DMS53 treated with DMSO at 0.1 percent for 48 hours (cell line): ENCODE results near the gene SLC6A2.
A peak's percentile ranks its signal among the peaks of the same experiment; 100 is the strongest.

Experiments
- DNase-seq: peaks from one replicate; lab custom pipeline; 2025; ENCODE audit not compliant: unreplicated experiment; lab: John Stamatoyannopoulos, UW

SLC6A2 gene

GRCh38 chr16:55671206-55671973 lies 15.6 kb downstream of the SLC6A2 start:
- DNase-seq, result no peak

- DNase-seq, result no peak
Observed at GRCh38 chr16:55671974-55672280, 16.1 kb downstream of the SLC6A2 start.

GRCh38 chr16:55672471-55672870 lies 16.7 kb downstream of the SLC6A2 start:
- DNase-seq, result no peak

GRCh38 chr16:55678161-55678821 lies 22.5 kb downstream of the SLC6A2 start:
- DNase-seq, result no peak

DNA sequence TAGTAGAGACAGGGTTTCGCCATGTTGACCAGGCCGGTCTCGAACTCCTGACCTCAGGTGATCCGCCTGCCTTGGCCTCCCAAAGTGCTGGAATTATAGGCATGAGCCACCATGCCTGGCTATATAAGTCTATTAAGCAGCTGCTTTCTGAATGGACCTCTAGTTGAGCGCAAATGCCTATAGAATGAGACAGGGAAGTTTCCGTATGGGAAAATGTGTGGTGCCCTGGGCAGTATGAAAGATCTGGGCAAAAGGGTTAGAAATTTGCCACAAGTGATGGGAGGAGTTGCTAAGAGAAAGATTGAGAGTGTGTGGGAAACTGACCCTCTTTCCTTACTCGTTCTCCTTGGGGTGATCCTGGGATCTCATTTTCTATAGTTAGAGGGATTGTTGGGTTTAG lies 26.3 kb downstream of the SLC6A2 start:
- DNase-seq, result no peak

DNA sequence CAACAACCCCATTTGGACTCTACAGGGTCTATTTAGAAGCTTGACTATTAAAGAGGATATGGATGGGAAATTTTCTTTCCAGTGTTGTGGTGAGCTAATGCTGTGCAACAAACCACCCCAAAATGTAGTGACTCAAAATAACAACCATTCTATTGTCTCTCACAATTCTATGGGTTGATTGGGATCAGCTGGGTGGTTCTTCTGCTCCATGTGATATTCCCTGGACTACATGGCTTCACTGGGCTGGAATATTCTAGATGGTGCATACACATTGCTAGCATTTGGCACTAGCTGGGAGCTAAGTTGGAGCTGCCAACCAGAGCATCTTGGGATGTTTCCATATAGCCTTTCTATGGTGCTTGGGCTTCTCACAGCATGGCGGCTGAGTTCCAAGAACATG lies 30.2 kb downstream of the SLC6A2 start:
- DNase-seq, result no peak

GRCh38 chr16:55686671-55687070 lies 30.9 kb downstream of the SLC6A2 start:
- no peak for DNase-seq

DNA sequence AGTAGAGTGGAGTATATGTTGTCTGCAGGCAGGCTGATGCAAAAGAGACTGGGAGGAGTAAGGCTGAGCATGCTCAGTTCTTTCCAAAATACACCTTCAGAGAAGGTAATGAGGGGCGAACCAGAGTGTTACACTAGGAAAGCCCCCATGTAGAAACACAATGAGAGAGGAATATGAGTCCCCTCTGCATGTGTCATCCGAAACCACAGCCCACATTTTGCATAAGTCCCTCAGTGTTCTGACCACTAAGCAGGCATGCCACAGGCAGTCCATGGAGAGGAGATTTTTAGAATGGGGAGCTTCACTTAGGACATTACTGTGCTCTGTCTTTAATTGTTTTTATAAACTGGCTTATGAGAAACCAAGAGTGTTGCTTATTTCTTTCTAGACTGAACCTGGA lies 32.0 kb downstream of the SLC6A2 start:
- no peak for DNase-seq

DNA sequence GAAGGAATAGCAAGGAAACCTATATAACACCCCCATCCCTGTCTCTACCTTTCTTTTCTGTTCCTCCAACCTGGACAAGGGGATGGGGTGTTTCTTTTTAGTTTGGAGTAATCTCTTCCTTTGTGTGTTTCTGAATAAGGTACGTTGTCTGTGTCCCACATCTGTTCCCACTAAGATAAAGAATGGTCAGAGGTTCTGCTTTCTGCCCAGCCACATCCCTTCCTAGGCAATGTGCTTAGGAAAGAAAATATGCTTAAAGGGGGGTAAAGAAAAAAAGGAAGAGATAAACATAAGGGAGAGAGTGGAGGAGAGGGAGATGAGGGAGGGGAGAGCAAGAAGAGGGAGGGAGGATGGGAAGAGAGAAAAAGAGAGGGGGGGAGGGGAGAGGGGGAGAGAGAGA lies 35.1 kb downstream of the SLC6A2 start:
- DNase-seq, result no peak

DNA sequence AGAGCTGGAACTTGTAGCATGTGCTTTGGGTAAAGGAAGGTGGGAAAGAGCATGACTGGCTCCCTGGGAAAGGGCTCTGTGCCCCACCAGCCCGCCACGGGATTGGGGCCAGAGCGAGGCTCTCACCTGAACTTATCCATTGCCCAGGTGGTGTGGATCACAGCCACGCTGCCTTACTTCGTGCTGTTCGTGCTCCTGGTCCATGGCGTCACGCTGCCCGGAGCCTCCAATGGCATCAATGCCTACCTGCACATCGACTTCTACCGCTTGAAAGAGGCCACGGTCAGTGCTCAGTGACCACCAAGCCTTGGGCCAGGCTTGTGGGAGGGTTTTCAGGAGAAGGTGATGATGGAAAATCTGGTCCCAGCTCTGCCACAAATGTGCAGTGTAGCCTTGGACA lies 36.0 kb downstream of the SLC6A2 start:
- DNase-seq, result no peak

- no peak for DNase-seq
Observed at GRCh38 chr16:55695595-55695994, 39.8 kb downstream of the SLC6A2 start.

- no peak for DNase-seq
Observed at GRCh38 chr16:55697867-55698266, 42.1 kb downstream of the SLC6A2 start.

- no peak for DNase-seq
Observed at GRCh38 chr16:55698331-55698730, 42.5 kb downstream of the SLC6A2 start.

DNA sequence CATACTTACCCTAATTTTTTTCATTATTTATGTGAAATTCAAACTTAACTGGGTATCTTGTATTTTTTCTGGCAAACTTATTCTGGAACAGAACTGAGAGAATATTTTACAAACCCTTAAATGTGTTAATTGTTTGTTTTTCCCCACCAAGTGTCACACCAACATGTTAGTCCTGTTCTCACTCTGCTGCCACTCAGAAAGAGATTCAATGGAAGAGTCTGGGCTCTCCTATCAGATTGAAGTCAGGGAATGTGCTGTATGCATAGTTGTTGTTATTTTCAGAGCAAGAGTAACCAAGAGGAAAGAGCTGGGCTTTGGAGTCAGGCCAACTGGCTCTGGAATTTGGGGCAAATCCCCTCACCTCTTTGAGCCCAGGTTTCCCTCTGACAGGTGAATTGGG lies 43.2 kb downstream of the SLC6A2 start:
- no peak for DNase-seq

GRCh38 chr16:55699616-55700015 lies 43.8 kb downstream of the SLC6A2 start:
- no peak for DNase-seq

DNA sequence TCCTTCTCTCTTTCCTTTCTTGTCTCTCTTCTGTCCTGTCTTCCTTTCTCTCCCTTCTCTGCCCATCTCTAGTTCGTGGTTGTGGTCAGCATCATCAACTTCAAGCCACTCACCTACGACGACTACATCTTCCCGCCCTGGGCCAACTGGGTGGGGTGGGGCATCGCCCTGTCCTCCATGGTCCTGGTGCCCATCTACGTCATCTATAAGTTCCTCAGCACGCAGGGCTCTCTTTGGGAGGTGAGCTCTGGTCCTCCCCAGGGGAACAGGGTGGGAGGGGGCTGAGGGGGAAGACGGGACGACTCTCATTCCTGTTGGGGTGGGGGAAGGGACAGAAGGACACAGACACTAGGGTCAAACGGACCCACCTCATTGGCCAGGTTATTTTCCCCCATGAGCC lies 44.3 kb downstream of the SLC6A2 start:
- no peak for DNase-seq

DNA sequence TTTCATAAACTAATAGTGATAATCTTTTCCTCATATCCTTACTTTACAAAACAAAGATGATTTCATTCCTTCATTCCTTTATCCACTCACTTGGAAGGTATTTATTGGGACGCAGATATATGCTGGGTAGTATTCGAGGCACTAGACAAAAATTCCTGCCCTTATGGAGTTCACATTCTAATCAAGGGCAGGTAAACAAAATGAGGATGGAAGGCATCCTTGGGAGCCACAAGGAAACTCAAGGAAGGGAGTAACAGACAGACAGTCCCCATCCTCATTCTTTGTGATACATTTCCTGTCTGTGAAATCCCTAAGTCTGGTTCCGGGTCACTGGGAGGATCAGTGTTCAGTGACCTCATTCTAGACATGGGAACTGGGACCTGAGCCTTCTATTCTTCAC lies 45.2 kb downstream of the SLC6A2 start:
- DNase-seq, result no peak

DNA sequence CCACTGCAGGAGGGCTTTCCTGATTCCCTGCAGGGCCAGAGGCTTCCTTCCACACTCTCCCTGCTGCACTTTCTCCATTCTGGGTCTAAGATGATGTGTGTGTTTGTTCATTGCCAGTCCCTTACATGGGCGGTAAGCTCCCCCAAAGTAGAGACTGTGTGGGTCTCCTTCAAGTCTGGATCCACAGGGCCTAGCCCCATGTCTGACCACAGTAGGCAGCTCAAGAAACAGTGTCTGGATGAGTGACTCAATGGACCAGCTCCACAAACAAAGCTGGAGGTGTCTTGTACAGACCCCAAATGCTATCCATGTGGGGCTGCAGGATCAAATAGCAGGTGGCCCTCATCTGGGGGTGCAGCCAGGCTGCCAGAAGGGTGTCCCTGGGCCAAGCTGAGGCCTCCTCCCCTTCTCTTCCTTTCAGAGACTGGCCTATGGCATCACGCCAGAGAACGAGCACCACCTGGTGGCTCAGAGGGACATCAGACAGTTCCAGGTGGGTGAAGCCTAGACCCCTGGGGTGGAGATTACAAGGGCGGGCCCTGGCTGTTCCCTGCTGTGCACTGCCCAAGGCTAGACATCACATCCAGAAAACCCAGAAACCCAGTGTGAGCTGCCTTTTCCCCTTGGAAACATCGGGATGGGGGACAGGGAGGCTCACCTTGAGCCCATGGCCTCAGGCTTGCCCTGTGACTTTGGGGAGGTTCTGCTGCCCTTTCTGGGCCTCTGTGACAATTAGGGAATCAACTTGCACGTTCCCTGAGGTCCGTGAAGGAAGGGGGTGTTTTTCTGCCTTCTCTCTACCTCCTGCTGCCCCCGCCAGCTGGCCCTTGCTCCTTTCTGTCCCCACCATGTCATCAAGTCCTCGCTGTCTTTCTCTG lies 45.9 kb downstream of the SLC6A2 start:
- no peak for DNase-seq

GRCh38 chr16:55703003-55704001 lies 47.5 kb downstream of the SLC6A2 start:
- peak; percentile 4 for DNase-seq

DNA sequence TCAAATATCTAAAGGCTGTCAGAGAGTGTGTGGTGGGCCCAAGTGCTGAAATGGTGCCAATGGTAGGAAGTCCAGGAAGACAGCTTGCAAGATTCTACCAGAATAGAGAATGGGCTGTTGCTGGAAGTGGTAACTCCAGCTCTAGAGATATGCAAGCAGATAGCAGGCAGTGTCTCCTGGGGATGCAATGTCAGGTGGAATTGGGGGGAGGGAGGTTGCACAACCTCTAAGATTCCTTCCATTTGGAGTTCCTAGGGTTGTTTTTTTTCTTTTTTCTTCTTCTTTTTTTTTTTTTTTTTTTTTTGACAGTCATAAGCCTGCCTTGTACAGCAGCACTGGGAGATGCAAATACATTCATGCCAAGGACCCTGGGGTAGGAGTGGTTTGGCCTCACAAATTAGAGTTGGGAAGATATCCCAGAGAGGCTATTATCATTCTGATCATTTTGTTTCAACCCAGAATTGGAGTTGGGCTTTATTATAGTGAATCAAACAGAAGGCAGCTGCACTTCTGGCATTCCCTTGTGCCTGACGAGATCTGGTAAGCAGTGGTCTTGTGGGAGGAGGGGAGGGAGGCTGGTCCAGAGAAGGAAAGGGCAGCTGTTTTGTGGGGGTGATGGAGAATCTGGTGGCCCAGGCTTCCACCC lies 51.1 kb downstream of the SLC6A2 start:
- DNase-seq, result no peak
